G401 (cell line): Measurements from ENCODE around the gene SIRPA. TPM values are rescaled to one million over a fixed set of nuclear protein-coding genes. Genes with fewer than 3 reads are reported as not detected.
A peak's percentile ranks its signal among the peaks of the same experiment; 100 is the strongest.
"Not testable (repeated sequence)": the region's sequence is repeated elsewhere in the genome, so short reads cannot be mapped to it uniquely, and the experiment has no call there.

ENCODE experiments used
- DNase-seq: peaks from one replicate; pipeline ENCODE4 v3.0.0-alpha.2; 2015; ENCODE audit warnings: low spot score
- in situ Hi-C: cut with HindIII; loops from 2 replicates; pipeline ENCODE4 v1.10.0; 2016; ENCODE audit warnings: low sequenced_read_pairs, mixed read lengths
- total RNA-seq: library from RNA; depleted of rRNA; stranded (reverse); fragments of >200 nt; shearing (Covaris generic); gene quantifications from 2 replicates; pipeline ENCODE4 v1.2.3, GENCODE V29; 2014

The SIRPA gene
- total RNA-seq, 1 experiment from 2014 or later = 16.7 TPM

- peak; percentile 89 for DNase-seq
- in situ Hi-C loops = no loop called here
These were observed 5.2 kb downstream of the SIRPA start for GRCh38 chr20:1900321-1900801.

- peak; percentile 56 for DNase-seq
- in situ Hi-C loops = no loop called here
These were observed 6.5 kb downstream of the SIRPA start for GRCh38 chr20:1901704-1902103.

DNA sequence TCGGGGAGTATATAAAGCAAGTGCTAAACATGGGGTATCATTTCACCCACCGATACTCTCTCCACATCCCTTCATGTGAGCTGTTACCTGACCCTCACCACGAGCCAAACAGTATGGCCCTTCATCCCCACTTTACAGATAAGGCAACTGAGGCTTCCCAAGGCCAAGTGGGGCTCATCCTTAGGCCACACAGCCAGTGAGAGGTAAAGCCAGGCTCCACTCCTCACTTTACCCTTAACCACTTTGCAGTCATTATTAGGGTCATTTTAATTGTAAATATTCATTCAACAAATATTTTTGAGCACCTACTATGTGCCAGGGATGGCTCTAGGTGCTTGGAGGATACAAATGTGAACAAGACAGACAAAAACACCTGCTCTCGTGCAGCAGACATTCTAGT lies 7.0 kb downstream of the SIRPA start:
- in situ Hi-C loops = no loop called here
- no peak for DNase-seq

GRCh38 chr20:1904135-1904534 lies 8.9 kb downstream of the SIRPA start:
- DNase-seq = no peak
- in situ Hi-C loops = no loop called here

DNA sequence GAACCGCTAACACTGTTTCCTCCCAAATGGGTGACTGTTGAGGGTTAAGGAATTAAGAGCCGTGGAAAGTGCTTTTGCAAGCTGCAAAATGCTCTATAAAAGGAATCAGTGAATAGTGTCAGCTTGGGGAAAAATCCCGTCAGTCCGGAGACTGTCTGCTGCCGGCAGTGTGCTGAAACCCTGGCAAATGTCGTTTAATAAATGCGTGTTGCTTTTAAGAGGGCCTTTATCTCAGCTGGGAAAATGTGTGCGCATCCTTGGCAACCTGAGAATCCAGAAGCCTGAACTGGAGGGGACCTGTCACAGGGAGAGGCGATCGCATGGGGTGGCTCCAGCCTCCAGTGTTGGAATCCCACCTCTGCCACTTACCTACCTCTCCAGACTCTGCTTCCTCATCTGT lies 9.8 kb downstream of the SIRPA start:
- in situ Hi-C loops = no loop called here
- DNase-seq = no peak

- peak; percentile 72 for DNase-seq
These were observed 10.5 kb downstream of the SIRPA start for GRCh38 chr20:1905693-1906092.

DNA sequence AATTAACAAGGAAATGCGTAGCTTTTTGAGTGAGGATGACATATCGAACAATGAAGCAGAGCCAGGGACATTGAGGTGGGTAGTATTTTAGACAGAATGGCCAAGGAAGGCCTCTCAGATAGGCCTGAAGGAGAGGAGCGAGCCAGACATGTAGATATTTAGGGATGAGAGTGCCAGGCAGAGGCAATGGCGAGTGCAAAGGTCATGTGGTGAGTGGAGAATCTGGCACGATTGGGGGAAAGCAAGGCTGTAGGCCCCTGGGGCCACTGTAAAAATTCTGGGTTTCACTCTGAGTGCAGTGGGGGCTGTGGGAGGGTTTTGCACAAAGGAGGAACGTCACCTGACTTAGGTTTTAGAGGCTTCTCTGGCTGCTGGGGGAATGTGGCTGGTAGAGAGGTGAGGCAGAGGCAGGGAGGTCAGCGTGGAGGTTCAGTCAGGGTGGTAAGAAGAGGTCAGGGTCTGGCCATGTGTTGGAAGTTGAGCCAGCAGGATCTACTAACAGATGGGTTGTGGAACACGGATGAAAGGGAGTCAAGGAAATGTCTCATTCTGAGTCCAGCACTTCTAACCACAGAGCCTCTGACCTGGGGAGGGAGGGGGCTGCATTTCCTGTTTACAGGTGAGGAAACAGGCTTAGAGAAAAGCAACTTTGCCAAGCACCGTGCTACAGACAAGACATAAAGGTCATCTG lies 11.3 kb downstream of the SIRPA start:
- in situ Hi-C loops = no loop called here
- no peak for DNase-seq

More at GRCh38 chr20:1905693-1906092, 10.5 kb downstream of the SIRPA start:
- in situ Hi-C loops = no loop called here

GRCh38 chr20:1907586-1907985 lies 12.4 kb downstream of the SIRPA start:
- in situ Hi-C loops = no loop called here
- peak; percentile 75 for DNase-seq

- in situ Hi-C loops = no loop called here
- no peak for DNase-seq
These were observed 13.0 kb downstream of the SIRPA start for GRCh38 chr20:1908191-1908590.

DNA sequence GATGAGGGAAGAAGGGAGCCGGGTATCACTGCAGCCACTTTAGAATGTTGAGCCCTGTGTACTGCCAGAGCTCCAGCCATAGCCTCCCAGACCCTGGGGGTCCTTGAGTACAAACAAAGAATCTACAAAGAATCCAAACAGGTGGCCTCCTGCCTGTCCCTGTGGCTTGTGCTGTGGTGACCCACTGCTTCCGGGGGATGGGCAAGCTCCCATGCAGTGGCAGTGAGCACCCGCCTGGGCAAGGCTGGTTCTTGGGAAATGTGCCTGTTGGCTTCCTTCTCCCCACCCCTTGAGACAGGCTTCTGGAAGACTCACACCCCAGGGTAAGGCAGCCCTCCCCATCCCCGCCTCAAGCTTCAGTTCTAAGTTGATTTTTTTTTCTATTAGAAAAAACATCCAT lies 13.9 kb downstream of the SIRPA start:
- DNase-seq = no peak
- in situ Hi-C loops = no loop called here

DNA sequence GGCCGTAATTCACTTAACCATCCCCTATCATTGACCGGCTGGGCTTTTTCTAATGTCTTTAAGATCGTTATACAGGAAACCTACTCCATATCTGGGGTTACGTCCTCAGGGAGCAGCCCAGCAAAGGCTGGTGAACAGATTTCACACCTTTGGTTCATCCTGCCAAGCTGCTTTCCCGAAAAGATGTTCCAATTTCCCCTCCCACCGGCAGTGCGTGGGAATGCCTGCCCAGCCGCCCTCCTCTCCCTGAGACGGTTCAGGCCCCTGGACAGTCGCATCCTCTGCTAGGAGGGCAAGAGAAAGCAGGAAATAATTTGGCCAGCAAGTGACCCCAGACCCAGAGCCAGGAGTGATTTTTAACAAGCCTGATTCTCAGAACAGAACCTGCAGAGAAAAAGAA lies 16.3 kb downstream of the SIRPA start:
- peak; percentile 79 for DNase-seq
- in situ Hi-C loops = no loop called here

- in situ Hi-C loops = no loop called here
- peak; percentile 56 for DNase-seq
These were observed 16.8 kb downstream of the SIRPA start for GRCh38 chr20:1912053-1912452.

GRCh38 chr20:1912646-1913045 lies 17.4 kb downstream of the SIRPA start:
- in situ Hi-C loops = no loop called here
- DNase-seq = no peak

DNA sequence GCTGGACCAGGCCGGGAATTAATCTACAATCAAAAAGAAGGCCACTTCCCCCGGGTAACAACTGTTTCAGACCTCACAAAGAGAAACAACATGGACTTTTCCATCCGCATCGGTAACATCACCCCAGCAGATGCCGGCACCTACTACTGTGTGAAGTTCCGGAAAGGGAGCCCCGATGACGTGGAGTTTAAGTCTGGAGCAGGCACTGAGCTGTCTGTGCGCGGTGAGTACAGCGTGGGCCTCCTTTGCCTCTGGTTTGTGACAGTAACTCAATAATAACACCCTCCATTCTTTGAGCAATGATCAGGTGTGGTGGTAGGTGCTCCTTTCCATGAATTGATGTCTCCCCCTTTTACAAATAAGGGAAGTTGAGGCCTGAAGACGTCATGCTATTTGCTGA lies 20.0 kb downstream of the SIRPA start:
- in situ Hi-C loops, DNase-seq: not testable (repeated sequence)

DNA sequence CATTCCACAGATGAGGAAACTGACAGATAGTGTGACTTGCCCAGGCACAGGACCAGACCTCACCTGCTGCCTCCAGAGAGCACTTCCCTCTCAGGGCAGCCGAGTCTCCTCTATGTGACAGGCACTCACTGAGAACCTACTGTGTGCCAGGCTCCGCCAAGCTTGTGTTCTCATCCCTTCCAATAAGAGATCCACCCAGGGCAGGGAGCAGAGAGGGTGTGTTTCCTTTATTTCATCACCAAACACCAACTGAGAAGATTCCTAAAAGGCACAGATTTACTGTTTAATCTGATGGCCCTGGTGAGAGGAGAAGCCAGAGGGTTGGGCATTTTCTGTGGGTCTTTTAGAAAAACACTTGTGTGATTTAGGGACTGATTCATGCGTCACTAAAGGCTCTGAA lies 20.5 kb downstream of the SIRPA start:
- in situ Hi-C loops = no loop called here
- no peak for DNase-seq

- in situ Hi-C loops = no loop called here
- no peak for DNase-seq
These were observed 22.6 kb downstream of the SIRPA start for GRCh38 chr20:1917786-1918185.

DNA sequence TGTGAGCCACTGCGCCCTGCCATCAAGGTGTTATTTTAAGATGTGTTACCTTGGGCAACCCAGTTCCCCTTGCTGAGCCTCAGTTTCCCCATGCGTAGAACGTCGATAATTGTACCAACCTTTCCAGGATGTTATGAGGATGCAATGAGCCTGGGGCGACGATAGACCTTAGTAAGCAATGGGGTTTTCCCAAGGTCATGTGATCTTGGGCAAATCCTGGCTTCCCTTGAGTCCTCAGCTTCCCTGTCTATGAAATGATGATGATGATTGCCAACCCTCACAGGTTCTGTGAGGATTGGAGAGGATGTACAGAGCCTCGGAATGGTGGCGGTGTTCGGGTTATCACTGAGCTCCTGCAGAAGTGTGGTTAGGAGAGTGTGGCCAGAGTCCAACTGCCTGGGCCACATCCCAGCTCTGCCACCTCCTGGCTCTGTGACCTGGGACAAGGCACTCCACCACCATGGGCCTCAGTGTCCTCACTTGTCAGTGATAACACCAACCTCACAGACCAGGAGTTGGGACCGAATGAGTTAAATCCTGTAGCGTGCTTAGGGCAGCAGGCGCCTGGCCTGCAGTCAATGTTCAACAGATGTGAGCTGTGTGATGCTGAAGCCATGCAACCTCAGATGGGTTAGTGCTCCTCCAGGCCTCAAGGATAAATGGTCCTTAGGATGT lies 23.4 kb downstream of the SIRPA start:
- DNase-seq = peak; percentile 68
- in situ Hi-C loops = no loop called here

GRCh38 chr20:1920252-1920651 lies 25.0 kb downstream of the SIRPA start:
- in situ Hi-C loops = no loop called here
- DNase-seq = no peak

- in situ Hi-C loops = no loop called here
- no peak for DNase-seq
These were observed 25.6 kb downstream of the SIRPA start for GRCh38 chr20:1920826-1921225.

DNA sequence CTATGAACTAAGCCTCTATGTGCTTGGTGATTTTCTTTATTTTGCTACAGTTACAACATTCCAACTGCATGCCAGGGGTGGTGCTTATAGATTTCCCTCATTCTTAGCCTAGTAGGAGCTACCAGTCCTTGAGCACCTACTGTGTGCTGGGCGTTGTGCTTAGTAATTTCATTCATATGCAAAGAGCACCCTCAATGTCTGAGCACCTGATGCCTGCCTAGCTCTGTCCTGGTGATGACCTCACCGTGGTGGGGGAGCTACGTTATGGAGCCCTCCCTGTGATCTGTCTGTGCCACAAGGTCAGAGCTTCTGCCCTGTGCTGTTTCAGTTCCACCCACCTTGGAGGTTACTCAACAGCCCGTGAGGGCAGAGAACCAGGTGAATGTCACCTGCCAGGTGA lies 26.8 kb downstream of the SIRPA start:
- DNase-seq, in situ Hi-C loops: not testable (repeated sequence)

DNA sequence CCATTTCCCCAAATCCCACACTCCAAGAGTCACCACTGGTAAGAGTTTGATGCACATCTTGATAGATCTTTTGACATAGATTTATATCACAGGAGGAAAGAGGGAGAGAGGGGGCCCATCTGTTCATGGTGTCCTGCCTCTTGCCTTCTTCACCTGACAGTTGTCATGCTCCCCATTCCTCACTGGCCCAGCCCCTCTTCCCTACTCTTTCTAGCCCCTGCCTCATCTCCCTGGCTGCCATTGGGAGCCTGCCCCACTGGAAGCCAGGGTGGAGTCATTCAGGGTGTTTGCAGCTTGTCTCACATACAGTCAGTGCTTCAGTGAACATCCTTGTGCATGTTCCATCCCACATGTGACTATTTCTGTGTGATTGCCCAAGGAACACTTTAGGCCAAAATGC lies 27.6 kb downstream of the SIRPA start:
- no peak for DNase-seq
- in situ Hi-C loops = no loop called here
